Glutamatergic neuron (in vitro differentiated cells): ENCODE measurements around the gene GIT2. TPM values are rescaled to one million over a fixed set of nuclear protein-coding genes. Genes with fewer than 3 reads are reported as not detected.

Source experiments
- DNase-seq: peaks from one replicate; pipeline ENCODE4 v3.0.0; 2022
- H3K27ac Mint-ChIP-seq: one replicate; pipeline ENCODE4 v1.8.0; 2020; ENCODE audit warnings: mild to moderate bottlenecking, mixed read lengths, inconsistent platforms; ENCODE audit not compliant: unreplicated experiment
- H3K27me3 Mint-ChIP-seq: one replicate; pipeline ENCODE4 v1.8.0; 2020; ENCODE audit warnings: mild to moderate bottlenecking, moderate library complexity, mixed read lengths, inconsistent platforms; ENCODE audit not compliant: unreplicated experiment
- H3K36me3 Mint-ChIP-seq: one replicate; pipeline ENCODE4 v1.8.0; 2020; ENCODE audit warnings: mild to moderate bottlenecking, mixed read lengths, inconsistent platforms; ENCODE audit not compliant: unreplicated experiment
- H3K4me1 Mint-ChIP-seq: one replicate; pipeline ENCODE4 v1.8.0; 2020; ENCODE audit warnings: mild to moderate bottlenecking, low read depth, mixed read lengths, inconsistent platforms; ENCODE audit not compliant: unreplicated experiment
- H3K4me3 Mint-ChIP-seq: one replicate; pipeline ENCODE4 v1.8.0; 2020; ENCODE audit warnings: mild to moderate bottlenecking, mixed read lengths, inconsistent platforms; ENCODE audit not compliant: unreplicated experiment
- H3K9me3 Mint-ChIP-seq: one replicate; pipeline ENCODE4 v1.8.0; 2020; ENCODE audit warnings: mild to moderate bottlenecking, moderate library complexity, mixed read lengths, inconsistent platforms; ENCODE audit not compliant: unreplicated experiment
- CTCF ChIP-seq: fragments of 200-600 bp; sonication (generic); IDR thresholded peaks from one replicate; pipeline ENCODE4 v1.5.0; 2021; ENCODE audit not compliant: partially characterized antibody, unreplicated experiment
- total RNA-seq: library from RNA; stranded (reverse); fragmentation: NEBNext Ultra II Directional; extraction: Animal tissue kit (Norgen Biotek cat#: 25700); gene quantifications from one replicate; pipeline ENCODE4 v1.2.1, GENCODE V29; 2021; ENCODE audit not compliant: unreplicated experiment

GIT2 gene
- total RNA-seq, 1 donor from 2014 or later = 54.9 TPM

- Mint-ChIP-seq H3K4me1 (peaks cover 7% of the 10 kb centered on the region), H3K4me3 (no peak overlapping the region)
- no peak for TF ChIP-seq CTCF
Observed at GRCh38 chr12:109928058-109928656, 68.0 kb downstream of the GIT2 start.

GRCh38 chr12:109927622-109928021 is 68.5 kb downstream of the GIT2 start:
- Mint-ChIP-seq H3K4me3 (no peak overlapping the region), H3K27ac (peak overlapping the region; percentile 52), H3K4me1 (peaks cover 8% of the 10 kb centered on the region), H3K36me3 (no peaks in the 10 kb centered on the region), H3K9me3 (peaks cover 2% of the 10 kb centered on the region), H3K27me3 (peaks cover 7% of the 10 kb centered on the region)
- peak; percentile 70 for TF ChIP-seq CTCF
- peak; percentile 54 for DNase-seq

More at GRCh38 chr12:109928058-109928656, 68.0 kb downstream of the GIT2 start:
- peaks cover 7% of the 10 kb centered on the region for H3K27me3 Mint-ChIP-seq
- DNase-seq = no peak
- H3K27ac Mint-ChIP-seq = no peak overlapping the region
- no peaks in the 10 kb centered on the region for H3K36me3 Mint-ChIP-seq
- peaks cover 2% of the 10 kb centered on the region for H3K9me3 Mint-ChIP-seq

- Mint-ChIP-seq H3K9me3 (peaks cover 2% of the 10 kb centered on the region), H3K27ac (no peak overlapping the region), H3K27me3 (peaks cover 7% of the 10 kb centered on the region), H3K4me3 (no peak overlapping the region), H3K4me1 (peaks cover 8% of the 10 kb centered on the region), H3K36me3 (no peaks in the 10 kb centered on the region)
- no peak for DNase-seq
- TF ChIP-seq CTCF = no peak
Observed at GRCh38 chr12:109926488-109927210, 69.5 kb downstream of the GIT2 start.

GRCh38 chr12:109926016-109926415 is 70.2 kb downstream of the GIT2 start:
- Mint-ChIP-seq H3K4me3 (no peak overlapping the region), H3K27me3 (peaks cover 7% of the 10 kb centered on the region), H3K27ac (no peak overlapping the region), H3K9me3 (peaks cover 2% of the 10 kb centered on the region), H3K36me3 (no peaks in the 10 kb centered on the region), H3K4me1 (peaks cover 8% of the 10 kb centered on the region)
- TF ChIP-seq CTCF = no peak
- DNase-seq = no peak
